ENCODE measurements around the gene PSRC1.

- TF ChIP-seq CTCF (IDR thresholded peaks at IDR 0.05) = no peak
- no peak for TF ChIP-seq ZFX (IDR thresholded peaks at IDR 0.05; ENCODE audit: borderline replicate concordance)
Measured at GRCh38 chr1:109273570-109274288, 9.2 kb downstream of the PSRC1 start.

Data from 22Rv1 (cell line).